Measurements from ENCODE around the gene MAN1C1.
"Not testable (repeated sequence)": the region's sequence is repeated elsewhere in the genome, so short reads cannot be mapped to it uniquely, and the experiment has no call there.

The MAN1C1 gene

DNA sequence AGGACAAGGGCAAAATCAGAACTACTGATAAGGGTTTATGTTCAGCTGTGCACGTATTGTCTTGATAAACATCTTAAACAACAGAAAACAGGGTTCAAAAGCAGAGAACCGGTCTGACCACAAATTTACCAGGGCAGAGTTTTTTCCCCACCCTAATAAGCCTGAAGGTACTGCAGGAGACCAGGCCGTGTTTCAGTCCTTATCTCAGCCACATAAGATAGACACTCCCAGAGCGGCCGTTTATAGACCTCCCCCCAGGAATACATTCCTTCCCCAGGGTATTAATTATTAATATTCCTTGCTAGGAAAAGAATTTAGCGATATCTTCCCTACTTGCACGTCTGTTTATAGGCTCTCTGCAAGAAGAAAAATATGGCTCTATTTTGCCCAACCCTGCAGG lies 19.6 kb downstream of the MAN1C1 start:
- not testable (repeated sequence) for DNase-seq

DNA sequence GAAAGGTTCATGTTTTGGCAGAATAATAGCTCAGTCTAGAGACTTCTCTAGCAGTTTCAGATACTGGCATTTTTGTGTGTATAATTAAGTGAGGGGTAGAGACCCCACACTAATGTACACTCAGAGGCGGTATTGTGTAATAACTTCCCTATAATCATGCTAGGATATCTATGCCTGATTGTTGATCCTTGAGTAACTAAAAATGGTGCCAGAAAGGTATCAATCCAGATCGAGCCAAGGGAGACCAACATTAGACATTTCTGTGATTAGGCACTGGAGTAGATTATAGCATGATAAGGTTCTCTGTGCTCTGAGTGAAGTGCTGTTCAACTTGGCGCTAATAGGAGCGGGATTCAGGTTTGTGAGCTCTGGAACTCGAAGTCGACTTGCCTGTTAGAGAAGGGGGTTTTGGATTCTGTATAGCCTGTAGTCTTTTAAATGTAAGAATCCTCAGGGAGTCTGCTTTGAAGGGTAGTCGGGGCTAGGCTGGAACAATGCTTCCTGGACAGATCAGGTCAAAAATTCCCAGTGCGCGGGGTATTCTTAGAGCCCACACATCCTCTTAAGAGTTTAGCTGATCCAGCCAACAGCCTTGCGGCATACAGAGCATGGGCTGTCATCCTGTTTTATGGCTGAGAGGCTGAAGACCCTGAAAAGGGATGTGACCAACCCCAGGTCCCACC lies 24.2 kb downstream of the MAN1C1 start:
- DNase-seq = no peak

DNA sequence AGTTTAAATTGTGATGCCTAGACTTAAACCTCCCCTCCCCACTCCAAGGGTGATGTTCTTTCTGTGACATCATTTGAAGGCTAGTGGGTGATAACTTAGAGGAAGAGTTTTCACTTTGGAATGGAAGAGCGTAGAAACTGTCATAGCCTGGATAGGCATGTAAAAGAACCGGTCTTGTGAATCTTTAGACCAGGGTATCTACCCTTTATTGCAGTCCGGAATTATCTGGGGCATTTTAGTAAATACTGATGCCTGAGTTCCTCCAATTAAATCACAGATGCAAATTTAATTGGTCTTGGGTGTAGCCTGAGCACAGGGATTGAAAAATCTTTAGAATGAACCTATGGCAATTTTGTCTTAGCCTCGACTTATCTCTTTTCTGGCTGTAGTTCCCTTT lies 24.7 kb downstream of the MAN1C1 start:
- DNase-seq = no peak

DNA sequence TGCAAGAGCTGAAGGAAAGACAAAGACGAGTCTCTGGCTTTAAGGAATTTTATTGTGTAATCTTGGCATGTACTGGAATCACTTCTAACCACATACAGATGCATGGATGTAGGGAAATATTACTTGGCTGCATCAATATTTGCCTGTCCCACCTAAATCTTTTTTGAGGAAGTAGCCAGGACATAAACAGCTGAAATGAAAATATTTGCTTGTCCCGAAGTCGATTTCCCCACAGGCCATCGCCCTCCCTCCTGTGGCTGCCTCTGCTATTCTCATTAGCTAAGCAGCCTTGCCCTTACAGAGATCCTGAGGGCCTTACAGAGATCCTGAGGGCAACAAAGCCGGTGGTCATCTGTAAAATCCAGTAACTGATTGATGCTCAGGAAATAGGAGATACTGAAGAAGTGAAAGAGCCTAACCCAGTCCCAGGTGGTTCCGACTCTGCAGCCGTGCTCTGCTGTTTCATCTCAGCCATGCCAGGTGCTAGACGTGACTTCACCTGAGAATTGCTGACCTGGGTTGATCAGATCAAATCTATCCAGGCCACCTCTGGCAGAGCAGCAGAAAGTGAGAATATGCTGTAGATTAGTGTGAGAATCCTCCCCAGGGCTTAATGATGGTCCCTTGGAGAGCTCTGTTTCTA lies 25.5 kb downstream of the MAN1C1 start:
- DNase-seq = no peak

DNA sequence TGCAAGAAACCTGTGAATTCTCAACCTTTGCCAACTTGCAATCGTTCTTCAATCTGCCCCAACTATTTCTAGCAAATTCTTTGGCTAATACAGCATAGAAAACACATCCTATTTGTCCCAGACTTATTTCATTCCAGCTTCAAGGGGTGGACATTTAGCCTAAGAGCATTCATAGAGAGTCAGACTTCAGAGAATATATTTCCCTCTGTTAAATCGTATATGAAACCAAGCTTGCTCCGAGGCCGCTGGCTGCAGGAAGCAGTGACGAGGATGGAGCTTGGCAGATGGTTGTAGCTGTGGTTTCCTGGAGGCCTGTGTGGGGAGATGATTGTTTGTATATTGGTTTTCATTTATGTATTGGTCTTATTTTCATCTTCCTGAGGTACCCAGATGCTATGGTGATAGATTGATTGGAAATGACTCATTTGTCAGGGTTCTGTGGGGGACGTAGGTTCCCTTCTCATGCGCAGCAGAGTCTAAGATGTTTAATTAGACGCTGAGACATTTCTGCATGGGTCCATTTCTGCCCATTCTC lies 26.1 kb downstream of the MAN1C1 start:
- DNase-seq = peak; percentile 78

DNA sequence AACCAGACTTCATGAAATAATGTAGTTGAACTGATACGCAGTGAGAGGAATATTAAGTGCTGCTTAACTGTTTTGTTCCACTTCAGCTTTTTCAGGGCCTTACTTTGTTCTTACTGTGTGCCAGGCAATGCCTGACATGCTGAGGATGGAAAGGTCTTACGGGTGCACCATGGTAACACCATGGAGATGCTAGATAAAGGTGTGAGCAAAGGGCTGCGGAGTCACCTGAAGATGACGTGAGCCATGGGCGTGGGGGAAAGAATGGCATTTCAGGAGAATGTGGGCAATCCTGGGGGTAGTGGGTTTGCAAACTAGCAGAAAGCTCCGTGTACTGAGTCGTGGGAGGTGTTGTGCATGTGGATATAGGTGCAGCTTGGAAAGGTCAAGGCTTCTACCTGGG lies 27.3 kb downstream of the MAN1C1 start:
- no peak for DNase-seq

DNA sequence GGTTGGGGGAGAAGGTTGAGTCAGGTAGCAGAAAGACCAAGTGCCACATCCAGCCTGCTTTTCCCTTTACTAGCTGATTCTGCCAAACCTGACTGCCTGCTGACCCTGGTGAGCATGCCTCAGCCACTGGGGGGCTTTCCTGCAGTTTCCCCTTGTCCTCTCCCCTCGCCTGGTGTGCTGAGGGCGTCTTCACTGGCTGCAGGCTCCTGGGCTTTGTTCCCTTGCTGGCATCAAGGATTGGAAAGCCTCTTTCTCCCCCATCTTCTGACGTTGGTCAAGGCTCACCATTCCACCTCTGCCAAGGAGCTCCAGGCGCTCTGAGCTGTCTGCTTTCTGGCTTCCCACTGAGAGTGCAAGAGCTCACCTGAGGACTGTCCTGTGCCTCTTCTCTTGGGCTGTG lies 28.4 kb downstream of the MAN1C1 start:
- no peak for DNase-seq

DNA sequence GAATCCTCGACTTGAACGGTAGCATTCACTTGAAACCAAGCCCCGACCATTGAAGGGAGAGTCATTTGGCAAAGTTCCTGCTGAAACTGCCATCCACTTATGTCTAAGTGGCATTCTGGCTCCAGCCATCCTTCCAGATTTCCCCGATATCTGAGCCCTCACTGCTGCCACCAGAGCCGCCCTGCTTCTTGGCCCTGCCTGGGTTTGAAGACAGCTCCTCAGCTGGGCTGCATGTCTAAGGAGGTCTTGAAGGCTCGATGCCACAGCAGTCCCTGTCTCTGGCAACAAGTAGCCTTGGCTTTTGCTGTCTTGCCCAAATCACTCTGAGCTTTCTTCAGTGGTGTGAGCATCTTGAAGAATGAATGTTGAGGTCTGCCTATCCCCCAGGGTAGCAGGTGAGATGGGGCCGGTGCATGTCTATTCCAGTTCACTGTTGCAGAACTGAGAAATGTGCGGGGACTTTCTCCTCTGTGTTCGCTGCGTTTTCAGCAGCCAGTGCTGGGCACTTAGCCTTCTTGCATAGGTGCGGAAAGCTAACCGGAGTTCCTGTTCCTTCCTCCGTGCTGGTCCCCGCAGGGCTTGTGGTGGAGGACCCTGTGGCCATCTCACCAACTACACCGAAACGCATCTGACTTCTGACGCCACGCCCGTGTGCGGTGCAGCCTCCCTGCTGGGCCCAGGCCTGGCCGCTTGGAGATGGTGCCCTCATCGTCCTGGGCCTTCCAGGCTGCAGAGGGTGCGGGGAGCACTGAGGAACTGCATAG lies 29.2 kb downstream of the MAN1C1 start:
- DNase-seq = no peak

DNA sequence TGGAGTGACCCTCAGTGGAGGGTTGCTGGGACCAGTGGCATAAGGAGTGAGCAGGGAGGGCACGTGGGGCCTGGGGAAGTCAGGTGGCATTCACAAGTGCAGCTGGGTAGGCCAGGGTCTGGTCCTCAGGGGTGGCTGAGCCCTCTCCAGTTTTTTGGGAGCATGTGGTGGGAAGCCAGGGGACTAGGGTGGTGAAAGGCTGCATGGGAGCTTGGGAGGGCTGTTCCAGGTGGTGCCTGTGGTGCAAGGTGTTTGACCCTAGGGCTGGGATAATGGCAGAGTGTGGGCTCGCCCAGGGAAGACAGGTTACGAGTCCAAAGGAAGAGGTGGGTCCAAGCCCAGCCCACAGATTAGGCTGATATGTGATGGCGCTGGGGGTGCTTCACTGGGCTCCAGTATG lies 30.5 kb downstream of the MAN1C1 start:
- no peak for DNase-seq

DNA sequence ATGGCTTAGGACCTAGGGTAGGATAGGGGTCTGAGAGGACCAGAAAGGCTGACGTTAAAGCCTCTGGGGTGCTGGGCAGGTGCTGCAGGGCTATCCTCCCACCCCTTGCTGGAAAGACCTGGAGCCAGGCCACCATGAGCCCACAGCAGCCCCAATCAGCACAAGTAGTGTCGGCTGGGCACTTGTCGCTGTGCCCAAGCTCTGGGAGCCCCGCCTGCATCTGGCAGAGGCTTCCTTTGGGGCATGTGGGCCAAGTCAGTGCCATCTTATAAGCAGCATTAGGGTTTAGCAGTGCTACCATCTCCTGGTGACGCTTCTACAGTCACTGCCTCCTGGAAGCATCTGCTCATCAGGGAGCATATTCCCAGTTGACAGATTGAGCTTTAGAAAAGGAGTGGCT lies 31.3 kb downstream of the MAN1C1 start:
- DNase-seq = no peak

DNA sequence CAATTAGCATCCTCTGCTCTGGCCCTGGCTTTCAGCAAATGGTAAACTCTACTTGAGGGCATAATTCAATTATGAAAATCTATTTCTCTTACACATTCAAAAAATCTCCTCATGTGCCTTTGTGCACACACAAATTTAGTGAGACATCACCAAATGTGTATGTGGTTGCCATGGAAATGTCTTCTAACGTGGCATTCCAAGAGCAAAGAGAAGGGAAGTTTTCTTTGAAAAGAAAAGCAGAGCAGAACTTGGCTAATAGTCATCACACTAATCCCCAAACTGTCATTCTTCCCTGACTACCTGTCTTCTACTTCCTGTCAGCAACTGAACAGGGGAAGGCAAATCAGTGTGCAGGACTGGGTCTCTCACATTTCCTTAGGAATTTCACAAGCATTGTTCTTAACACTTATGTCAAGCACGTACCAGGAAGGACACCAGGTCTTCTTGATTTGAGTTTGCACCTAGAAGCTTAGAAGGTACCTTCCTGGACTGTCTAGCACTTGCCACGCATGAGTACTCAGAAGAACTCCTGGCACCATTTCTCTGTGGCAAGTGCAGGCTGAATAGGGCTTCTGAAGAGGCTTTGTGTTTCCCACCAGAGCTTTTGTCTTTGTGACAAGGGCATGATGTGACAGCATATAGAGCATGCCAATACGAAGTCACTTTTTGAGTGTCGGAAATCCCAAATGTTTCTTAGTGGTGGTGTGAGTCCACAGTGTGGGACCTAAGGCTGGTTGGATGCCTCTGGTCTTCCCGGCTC lies 32.3 kb downstream of the MAN1C1 start:
- no peak for DNase-seq

DNA sequence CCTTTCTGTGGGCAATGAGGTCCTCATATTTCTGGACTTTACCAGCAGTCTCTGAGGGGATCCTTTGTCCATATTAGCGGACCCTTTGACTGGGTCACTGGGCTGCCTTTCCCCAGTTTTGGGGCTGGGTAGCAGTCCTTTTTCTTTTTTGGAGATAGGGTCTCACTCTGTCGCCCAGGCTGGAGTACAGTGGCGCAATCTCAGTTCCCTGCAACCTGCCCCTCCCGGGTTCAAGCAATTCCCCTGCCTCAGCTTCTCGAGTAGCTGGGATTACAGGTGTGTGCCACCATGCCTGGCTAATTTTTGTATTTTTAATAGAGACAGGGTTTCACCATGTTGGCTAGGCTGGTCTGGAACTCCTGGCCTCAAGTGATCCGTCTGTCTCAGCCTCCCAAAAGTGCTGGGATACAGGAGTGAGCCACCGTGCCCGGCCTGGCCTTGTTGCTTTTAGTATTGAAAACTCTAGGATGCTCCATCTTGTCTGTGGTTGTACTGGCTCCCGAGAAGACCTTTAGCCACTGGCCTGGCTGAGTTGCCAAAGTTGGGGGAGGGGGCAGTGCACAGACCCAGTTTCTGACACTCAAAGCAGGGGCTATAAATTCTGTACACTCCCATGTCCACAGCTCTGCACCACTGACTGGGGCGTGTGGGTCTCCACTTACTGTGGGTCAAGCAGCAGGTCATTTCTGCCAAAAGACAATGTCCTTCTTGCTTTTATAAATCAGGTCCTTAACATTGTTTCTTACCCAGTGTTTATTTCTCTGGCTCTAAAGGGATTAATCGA lies 33.1 kb downstream of the MAN1C1 start:
- DNase-seq = no peak

DNA sequence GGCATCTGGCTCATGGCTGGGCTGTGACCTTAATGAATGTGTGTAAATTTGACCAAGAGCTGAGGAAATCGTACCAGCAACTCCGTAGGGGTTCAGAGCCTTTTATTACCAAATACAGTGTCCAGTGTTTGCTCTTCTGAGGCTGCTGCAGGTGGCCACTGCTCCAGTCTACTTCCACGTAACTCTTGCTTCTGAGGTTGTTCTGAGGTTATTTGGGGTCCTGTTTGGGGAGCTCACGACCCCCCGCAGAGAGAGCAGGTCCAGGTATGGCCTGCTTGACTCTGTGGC lies 33.6 kb downstream of the MAN1C1 start:
- no peak for DNase-seq

DNA sequence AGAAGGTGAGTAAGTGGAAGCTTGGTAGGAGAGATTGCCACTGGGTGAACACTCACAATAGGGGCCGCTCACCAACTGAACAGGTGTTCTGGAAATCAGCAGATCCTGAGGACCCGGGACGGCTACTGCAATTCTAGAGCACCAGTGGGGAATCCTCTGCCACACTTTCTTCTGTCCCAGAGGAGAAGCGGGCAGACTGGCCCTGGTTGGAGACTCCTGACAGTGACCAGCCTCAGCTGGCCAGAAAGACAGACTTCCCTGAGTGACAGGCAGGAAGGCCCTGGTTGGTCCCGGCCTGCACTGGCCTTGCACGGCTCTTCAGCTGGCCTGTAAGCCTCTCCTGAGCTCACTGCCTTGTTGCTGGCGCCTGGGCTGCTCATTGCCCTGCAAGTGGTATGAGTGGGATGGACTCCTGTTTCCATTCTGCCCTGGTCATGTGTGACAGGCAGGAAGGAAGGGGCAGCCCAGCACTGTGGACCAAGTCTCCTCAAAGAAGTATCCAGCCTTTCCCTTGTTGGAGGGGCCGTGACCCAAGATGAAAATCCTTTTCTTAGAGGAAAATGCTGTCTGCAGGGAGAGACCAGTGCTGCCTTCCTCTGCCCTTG lies 34.5 kb downstream of the MAN1C1 start:
- DNase-seq = no peak

DNA sequence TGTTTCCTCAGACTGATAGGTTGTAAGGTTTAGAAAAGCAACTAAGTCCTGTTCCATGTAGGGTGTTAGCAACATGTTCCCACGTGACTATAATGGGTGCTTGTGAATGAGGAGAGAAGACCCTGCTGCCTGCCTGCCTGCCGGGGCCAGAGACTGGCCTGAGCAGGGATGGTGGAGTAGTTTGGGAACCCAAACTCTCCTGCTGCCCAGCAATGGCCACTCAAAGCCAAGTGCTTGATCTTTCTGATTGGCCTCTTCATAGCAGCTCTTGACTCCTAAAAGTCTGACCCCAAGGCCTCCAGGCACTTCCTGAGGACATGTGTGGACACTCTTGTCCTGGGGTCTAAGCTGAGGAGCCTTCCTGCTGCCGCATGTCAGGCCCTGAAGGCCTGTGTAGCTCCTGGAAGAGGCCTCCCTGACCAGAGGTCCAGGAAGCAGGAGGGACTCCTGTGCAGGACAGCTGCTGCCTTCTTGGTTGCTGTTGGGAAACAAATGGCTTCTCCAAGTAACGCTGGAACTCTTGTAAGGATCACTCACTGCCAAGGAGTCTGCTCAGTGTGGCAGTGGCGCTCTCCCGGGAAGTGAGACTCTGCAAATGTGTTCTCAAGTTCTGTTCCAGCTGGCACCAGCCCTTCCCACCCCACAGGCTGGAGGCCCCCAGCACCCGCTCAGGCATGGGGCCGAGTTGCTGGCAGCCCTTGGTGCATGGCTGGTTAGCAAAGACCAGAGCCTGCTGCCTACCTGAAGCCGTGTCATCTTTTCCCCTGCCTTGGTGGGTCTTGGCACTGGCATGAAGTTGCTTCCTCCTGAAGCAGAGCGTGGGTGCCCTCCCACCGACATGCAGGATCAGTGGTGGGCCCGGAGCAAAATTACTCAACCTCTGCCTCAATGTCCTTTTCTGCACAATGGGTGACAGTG lies 35.5 kb downstream of the MAN1C1 start:
- DNase-seq = no peak

DNA sequence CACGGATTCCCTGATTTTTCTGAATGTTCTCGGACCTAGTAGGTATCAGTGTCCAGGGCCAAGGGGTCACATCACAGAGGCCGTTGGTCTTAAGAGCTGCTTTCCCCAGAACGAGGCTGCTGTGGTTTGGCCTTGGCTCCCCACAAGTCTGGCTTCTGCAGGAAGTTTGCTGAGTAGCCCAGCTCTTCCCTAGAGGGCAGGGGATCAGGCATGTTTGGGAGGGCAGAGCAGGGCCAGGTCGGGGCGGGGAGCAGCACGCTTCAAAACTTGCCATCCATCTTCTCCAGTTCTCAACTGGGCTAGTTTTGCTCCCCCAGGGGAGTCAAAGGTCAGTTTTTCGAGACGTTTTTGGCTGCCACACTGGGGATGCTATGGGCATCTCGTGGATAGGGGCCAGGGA lies 37.0 kb downstream of the MAN1C1 start:
- DNase-seq = no peak

DNA sequence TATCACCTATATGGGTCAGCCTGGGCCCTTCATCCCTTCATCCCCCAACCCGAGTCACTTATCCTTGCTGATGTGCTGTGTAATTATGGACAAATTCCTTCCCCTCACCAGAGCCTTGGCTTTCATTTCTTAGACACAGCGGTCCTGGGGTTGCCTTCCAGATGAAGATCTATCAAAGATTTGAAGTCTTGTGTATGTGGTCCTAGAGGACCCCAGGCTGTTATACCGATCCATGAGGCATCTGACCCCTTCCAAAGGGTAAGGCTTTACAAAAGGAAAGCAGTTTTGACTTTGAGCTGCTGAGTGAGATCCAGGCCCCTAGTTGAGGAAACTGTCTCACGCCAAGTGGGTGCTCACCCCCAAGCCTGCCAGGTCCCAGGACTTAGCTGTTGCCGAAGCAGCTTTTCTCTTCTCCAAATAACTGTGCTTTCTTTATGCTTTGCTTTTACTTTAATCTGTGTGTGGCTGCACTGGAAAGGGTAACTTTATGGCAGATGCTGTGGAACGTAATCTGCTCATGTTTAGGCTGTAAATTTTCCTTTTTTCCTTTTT lies 37.6 kb downstream of the MAN1C1 start:
- DNase-seq = no peak

DNA sequence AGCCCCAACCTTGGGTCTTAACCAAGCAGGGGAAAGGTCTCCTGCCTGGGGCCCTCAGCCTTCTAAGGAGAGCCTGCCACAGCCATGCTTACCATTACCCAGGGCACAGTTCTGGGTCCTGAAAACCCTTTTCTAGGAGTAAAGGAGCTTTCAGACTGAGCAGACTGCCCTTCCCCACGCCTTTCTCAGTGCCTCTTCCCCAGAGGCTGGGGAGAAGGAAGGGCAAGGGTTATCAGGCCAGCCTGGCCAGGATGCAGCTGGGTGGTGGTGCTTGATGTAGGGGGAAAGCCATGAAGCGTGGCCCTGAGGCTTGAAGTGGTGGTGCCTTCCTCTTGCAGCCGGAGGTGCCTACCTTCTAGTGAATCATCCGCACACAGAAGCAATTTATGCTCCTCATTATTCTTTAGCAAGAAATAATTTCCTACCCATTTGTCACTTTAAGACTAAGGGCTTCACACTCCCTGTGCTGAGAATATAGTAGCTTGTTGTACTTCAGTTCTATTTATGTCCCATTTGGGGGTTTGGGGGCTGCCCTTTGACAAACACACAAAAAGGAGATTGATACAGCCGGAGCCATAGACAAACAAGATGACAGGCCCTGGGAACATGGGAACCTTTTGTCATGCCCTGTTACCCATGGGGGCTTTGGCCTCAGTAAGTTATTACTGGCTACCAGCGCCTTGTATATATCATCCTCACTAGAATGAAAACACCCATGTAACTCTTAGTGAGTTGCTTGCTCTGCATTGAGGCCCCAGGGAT lies 40.7 kb downstream of the MAN1C1 start:
- no peak for DNase-seq

DNA sequence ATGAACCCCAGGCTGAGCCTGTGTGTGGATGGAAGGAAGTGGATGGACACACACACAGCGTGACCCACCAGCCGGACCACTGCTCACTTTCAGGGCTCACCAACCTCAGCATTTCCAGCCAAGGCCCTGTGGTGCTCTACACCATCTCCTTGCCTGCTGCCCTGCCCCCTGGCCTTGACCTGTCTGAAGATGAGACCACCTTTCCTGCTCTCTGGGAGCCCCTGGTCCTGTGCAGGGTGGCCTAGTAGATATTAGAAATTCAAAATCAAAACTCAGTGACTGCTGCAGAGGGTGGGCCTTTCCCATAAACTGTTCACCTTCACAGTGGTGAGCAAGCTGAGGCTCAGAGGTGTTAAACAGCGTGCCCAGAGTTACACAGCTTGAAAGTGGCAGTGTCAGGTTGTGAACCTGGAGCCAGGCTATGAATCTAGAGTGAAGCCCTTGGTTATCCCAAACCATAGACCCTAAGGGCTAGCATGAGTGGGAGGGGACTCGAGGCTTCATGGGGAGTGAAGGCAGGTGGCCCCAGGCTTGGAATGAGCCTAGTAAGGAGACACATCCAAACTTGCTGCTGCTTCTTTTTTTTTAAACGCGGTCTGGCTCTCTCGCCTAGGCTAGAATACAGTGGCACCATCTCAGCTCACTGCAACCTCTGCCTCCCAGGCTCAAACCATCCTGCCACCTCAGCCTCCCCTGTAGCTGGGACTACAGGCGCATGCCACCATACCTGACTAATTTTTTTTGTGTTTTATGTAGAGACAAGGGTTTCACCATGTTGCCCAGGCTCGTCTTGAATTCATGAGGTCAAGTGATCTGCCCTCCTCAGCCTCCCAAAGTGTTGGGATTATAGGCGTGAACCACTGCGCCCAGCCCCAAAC lies 41.5 kb downstream of the MAN1C1 start:
- DNase-seq = no peak
